ENCODE measurements around the gene LORICRIN. TPM values are rescaled to one million over a fixed set of nuclear protein-coding genes. Genes with fewer than 3 reads are reported as not detected.

LORICRIN gene
- total RNA-seq, 1 experiment from 2014 or later, result not detected

DNA sequence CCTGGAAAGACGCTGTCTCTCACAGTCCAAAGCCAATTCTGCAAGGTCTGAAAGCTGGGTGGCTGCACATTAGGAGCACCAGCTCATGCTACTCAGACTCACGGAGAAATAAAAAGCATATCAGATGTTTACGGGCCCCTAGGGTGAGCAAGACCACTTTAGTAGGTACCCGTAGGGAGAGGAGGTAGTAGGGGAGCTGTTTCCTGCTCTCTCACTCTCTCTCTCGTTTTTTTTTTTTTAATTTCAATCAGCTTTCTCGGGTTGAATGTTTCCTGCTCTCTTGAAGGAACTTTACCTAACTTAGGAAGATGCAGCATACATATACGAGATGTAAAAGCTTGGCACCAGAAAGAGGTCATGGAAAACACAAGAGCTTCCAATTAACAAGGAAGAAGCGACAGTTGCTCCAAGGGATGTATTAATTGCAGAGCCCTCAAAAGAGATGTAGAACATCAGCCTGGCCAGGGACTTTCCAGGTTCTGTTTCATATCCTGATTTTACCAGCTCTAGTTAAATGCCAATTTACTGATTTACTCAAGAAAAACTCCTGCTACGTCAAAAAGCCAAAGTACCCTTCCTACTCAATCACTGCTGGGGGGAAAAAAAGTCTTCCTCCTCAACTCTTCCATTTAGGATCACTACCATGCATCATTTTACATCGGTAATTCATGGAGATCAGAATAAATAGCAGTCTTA lies 3.1 kb downstream of the LORICRIN start:
- Histone ChIP-seq H3F3A (ENCODE audit: low read length, unreplicated experiment) (no peaks in the 10 kb centered on the region), H3K4me2 (ENCODE audit: low read length) (no peak overlapping the region), H3K27me3 (ENCODE audit: low read length) (peaks cover 84% of the 10 kb centered on the region), H3K79me2 (ENCODE audit: low read length) (no peaks in the 10 kb centered on the region), H3K9me3 (ENCODE audit: low read length) (no peaks in the 10 kb centered on the region), H3K4me1 (ENCODE audit: insufficient read depth, low read length) (no peaks in the 10 kb centered on the region), H4K20me1 (ENCODE audit: low read length) (no peaks in the 10 kb centered on the region), H3K36me3 (ENCODE audit: low read depth, low read length) (no peaks in the 10 kb centered on the region), H3K9ac (ENCODE audit: low read length) (no peak overlapping the region), H3K4me3 (ENCODE audit: low read length) (no peak overlapping the region), H3K9me2 (replicated peaks; ENCODE audit: low read length) (no peaks in the 10 kb centered on the region; the same call in 1 of the 2 replicates), H2AFZ (ENCODE audit: low read length) (no peak overlapping the region), H3K27ac (ENCODE audit: low read length) (no peak overlapping the region)
- no peak for DNase-seq
- CTCF ChIA-PET, result no interaction called here
- BruUV-seq (replicated peaks), result no TSS peak
- TF ChIP-seq EZH2phosphoT487 (IDR thresholded peaks at IDR 0.05; ENCODE audit: borderline replicate concordance, low read length) (no peak; the same call in 1 of the 2 replicates), EZH2 (IDR thresholded peaks at IDR 0.05; ENCODE audit: low read length, unreplicated experiment) (peak; percentile 8)
- POLR2A ChIA-PET (ENCODE audit: unreplicated experiment), result no interaction called here
- no peak for ATAC-seq
- intact Hi-C loops (cut with micrococcal nuclease), result no loop called here

DNA sequence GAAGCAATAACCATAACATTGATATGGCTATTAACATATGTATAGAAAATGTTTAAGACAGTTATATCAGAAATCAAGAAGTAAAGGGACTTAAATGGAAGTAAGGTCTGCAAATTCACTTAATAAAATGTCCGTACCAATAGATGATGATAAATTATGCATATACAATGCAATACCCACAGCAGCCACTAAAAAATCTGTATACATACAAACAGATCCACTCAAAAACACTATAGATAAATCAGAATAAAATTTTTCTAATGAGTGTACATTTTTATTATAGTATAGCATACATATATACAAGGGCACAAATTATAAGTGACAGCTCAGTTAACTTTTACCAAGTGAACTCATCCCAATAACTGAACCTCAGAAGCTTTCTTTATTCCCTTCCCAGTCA lies 6.0 kb downstream of the LORICRIN start:
- no TSS peak for BruUV-seq (replicated peaks)
- intact Hi-C loops (cut with micrococcal nuclease), result no loop called here
- H4K20me1 ChIP-seq (ENCODE audit: low read length), result no peaks in the 10 kb centered on the region
- DNase-seq, result no peak
- H3K4me3 ChIP-seq (ENCODE audit: low read length), result no peak overlapping the region
- CTCF ChIA-PET, result no interaction called here
- no peak for ATAC-seq
- H3K4me1 ChIP-seq (ENCODE audit: insufficient read depth, low read length), result no peaks in the 10 kb centered on the region
- no peak overlapping the region for H3K4me2 ChIP-seq (ENCODE audit: low read length)
- no peak overlapping the region for H3K27ac ChIP-seq (ENCODE audit: low read length)
- no peaks in the 10 kb centered on the region for H3K36me3 ChIP-seq (ENCODE audit: low read depth, low read length)
- no peaks in the 10 kb centered on the region for H3F3A ChIP-seq (ENCODE audit: low read length, unreplicated experiment)
- TF ChIP-seq, protein P1, sequence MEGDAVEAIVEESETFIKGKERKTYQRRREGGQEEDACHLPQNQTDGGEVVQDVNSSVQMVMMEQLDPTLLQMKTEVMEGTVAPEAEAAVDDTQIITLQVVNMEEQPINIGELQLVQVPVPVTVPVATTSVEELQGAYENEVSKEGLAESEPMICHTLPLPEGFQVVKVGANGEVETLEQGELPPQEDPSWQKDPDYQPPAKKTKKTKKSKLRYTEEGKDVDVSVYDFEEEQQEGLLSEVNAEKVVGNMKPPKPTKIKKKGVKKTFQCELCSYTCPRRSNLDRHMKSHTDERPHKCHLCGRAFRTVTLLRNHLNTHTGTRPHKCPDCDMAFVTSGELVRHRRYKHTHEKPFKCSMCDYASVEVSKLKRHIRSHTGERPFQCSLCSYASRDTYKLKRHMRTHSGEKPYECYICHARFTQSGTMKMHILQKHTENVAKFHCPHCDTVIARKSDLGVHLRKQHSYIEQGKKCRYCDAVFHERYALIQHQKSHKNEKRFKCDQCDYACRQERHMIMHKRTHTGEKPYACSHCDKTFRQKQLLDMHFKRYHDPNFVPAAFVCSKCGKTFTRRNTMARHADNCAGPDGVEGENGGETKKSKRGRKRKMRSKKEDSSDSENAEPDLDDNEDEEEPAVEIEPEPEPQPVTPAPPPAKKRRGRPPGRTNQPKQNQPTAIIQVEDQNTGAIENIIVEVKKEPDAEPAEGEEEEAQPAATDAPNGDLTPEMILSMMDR (conservative IDR thresholded peaks at IDR 0.05; ENCODE audit: low read depth, low read length), result peak; percentile 26; the same call in 1 of the 2 replicates
- no peak for TF ChIP-seq EZH2 (IDR thresholded peaks at IDR 0.05; ENCODE audit: low read length, unreplicated experiment)
- TF ChIP-seq EZH2phosphoT487 (IDR thresholded peaks at IDR 0.05; ENCODE audit: borderline replicate concordance, low read length), result no peak
- H2AFZ ChIP-seq (ENCODE audit: low read length), result no peak overlapping the region
- no peak overlapping the region for H3K9ac ChIP-seq (ENCODE audit: low read length)
- H3K9me3 ChIP-seq (ENCODE audit: low read length), result no peaks in the 10 kb centered on the region
- peaks cover 72% of the 10 kb centered on the region for H3K27me3 ChIP-seq (ENCODE audit: low read length)
- no peaks in the 10 kb centered on the region for H3K79me2 ChIP-seq (ENCODE audit: low read length)
- H3K9me2 ChIP-seq (replicated peaks; ENCODE audit: low read length), result no peaks in the 10 kb centered on the region; the same call in 1 of the 2 replicates
- POLR2A ChIA-PET (ENCODE audit: unreplicated experiment), result no interaction called here

DNA sequence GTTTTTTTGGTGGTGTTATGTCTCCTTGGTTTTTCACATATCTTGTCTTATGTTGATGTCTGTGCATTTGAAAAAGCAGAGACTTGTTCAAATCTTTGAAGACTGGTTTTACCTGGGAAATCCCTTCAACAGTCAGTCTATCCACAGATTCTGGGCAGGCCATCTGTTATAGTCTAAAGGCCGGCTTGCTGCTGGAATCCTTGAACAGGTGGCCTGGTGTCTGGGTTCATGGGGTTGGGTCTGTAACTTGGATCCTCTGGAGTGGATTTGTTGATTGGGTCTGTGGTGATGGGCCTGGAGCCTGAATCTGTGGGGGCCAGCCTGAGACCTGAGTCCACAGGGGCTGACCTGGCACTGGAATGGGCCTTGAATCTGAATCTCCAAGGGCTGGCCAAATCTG lies 12.2 kb downstream of the LORICRIN start:
- Histone ChIP-seq H2AFZ (ENCODE audit: low read length) (no peak overlapping the region), H3K9ac (ENCODE audit: low read length) (no peak overlapping the region), H3K9me2 (replicated peaks; ENCODE audit: low read length) (no peaks in the 10 kb centered on the region), H3K4me3 (ENCODE audit: low read length) (no peak overlapping the region), H3K27me3 (ENCODE audit: low read length) (peaks cover 64% of the 10 kb centered on the region), H3K79me2 (ENCODE audit: low read length) (no peaks in the 10 kb centered on the region), H3K4me2 (ENCODE audit: low read length) (no peak overlapping the region), H3K4me1 (ENCODE audit: insufficient read depth, low read length) (no peaks in the 10 kb centered on the region), H3K36me3 (ENCODE audit: low read depth, low read length) (no peaks in the 10 kb centered on the region), H3F3A (ENCODE audit: low read length, unreplicated experiment) (no peaks in the 10 kb centered on the region), H3K9me3 (ENCODE audit: low read length) (no peaks in the 10 kb centered on the region), H4K20me1 (ENCODE audit: low read length) (no peaks in the 10 kb centered on the region), H3K27ac (ENCODE audit: low read length) (no peak overlapping the region)
- BruUV-seq (replicated peaks), result no TSS peak
- CTCF ChIA-PET, result no interaction called here
- ATAC-seq (no peak), DNase-seq (no peak)
- POLR2A ChIA-PET (ENCODE audit: unreplicated experiment), result no interaction called here
- intact Hi-C loops (cut with micrococcal nuclease), result no loop called here
- TF ChIP-seq EZH2phosphoT487 (IDR thresholded peaks at IDR 0.05; ENCODE audit: borderline replicate concordance, low read length) (no peak), EZH2 (IDR thresholded peaks at IDR 0.05; ENCODE audit: low read length, unreplicated experiment) (no peak)
- TF ChIP-seq, protein P1 (conservative IDR thresholded peaks at IDR 0.05; ENCODE audit: low read depth, low read length), result no peak
